GM12875 (cell line): ENCODE data around the gene HOXB5.

ENCODE experiments used
- H3K4me3 ChIP-seq: one replicate; pipeline ENCODE4 v1.5.1; 2011; ENCODE audit warnings: low read depth, low read length, control low read depth
- CTCF ChIP-seq: IDR thresholded peaks from 2 replicates; pipeline ENCODE4 v1.5.1; 2011; ENCODE audit warnings: low read depth, mild to moderate bottlenecking, control low read depth, inconsistent platforms, low read length, moderate library complexity, borderline replicate concordance; ENCODE audit not compliant: insufficient read depth

Gene HOXB5

DNA sequence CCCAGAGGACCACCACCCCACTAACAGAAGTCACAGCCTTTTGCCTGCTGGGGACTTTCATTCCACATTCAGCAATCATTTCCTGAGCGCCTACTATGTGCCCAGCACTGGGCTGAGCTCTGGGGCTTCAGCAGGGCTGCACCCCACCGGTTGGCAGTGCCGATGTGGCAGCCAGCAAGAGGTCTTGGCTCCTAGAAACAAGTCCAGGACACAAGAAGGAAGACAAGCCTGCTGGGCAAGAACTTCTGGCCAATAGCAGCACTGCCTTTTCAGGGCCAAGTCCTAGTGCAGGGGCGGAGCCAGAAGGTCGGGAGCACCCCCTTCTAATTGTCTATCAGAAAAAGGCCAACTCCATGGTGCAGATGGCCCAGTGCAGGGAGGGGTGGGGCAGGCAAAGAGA lies 45.6 kb upstream of the HOXB5 start:
- no peak for TF ChIP-seq CTCF
- H3K4me3 ChIP-seq = no peak overlapping the region

GRCh38 chr17:48637323-48638260 lies 44.0 kb upstream of the HOXB5 start:
- H3K4me3 ChIP-seq = no peak overlapping the region
- no peak for TF ChIP-seq CTCF

DNA sequence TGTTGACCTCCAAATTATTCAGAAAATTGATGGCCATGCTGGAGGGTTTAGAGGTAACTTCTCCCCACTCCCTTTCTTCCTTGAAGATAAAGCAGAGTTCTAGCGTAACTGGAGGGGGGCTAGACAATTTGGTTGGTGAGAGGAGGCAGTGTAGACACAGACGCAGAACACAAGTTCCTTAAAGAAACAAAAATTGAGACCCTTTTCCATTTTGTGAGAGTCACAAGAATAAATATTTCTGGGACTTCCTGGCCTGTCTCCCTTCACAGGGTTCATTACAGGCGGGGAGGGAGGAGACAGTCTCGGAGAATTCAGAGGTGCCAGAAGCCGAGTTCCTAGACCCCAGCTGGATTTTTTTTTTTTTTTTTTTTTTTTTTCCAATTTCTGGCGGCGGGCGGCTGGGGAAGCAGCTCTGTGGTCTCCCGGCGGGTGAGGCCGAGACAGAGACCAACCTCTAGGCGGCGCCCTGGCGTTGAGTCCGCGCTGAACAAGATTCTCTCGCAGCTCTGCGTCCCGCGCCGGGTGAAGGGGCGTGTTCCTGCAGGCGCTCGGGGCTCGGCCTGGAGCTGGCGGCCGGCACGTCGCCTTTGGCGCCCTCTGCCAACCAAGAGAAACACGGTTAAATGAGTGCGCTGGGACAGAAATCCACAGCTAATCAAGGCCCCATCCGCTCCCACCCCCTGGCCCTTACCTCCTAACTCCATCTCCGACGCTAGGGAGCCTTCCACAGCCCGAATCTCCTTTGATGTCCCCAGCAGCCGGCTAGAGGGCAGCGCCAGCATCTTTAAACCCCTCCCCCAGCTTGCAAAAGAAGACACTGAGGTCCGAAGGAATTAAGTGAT lies 42.8 kb upstream of the HOXB5 start:
- peak; percentile 83 for TF ChIP-seq CTCF
- no peak overlapping the region for H3K4me3 ChIP-seq

- no peak for TF ChIP-seq CTCF
- H3K4me3 ChIP-seq = no peak overlapping the region
Measured at GRCh38 chr17:48634493-48635208, 41.1 kb upstream of the HOXB5 start.

- H3K4me3 ChIP-seq = no peak overlapping the region
- TF ChIP-seq CTCF = no peak
Measured at GRCh38 chr17:48633266-48633677, 39.7 kb upstream of the HOXB5 start.

DNA sequence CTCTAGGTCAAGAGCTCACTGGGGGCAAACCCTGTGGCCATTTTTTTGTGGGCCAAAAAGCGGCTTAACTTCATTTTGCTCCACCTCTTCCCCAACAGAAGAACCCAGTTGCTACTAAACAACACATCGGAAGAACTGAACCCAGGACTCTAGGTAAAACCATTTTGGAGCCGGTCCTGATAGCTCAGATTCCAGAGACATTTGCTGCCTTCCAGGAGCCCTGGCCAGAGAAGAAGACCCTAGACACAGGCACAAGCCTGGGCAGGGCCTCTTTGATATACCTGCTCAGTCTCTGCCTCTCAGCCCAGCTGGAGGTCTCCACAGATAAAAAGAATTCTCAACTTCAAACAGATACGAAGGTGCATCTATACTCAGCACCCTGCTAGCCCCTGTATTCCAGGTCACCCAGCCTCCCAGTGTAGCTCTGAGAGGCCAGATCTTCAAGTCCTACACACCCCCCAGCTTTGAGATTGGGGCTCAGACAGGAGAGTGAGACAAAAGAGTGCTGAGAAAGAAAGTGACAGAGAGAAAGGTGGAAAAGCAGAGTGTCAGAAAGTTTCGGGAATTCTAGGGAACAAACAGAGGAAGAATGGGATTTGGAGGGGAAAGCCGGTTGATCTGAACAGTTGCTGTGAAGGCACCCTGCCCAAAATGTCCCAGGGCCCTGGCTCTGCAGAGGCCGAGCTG lies 39.1 kb upstream of the HOXB5 start:
- TF ChIP-seq CTCF = no peak
- no peak overlapping the region for H3K4me3 ChIP-seq
